Prostate gland (tissue), 2 donors: ENCODE measurements around the gene CUX1. TPM values are rescaled to one million over a fixed set of nuclear protein-coding genes. Genes with fewer than 3 reads are reported as not detected.
A peak's percentile ranks its signal among the peaks of the same experiment; 100 is the strongest.

Experiments used
- DNase-seq: peaks from one replicate; pipeline ENCODE4 v3.0.0-alpha.2; 2019; ENCODE audit warnings: low spot score
- H3K27ac ChIP-seq, 2 donors: fragments of 200-600 bp; sonication (generic); 2 replicates each; pipeline ENCODE4 v1.5.1; 2017 to 2019
- H3K27me3 ChIP-seq: fragments of 200-600 bp; sonication (generic); replicated peaks from 2 replicates; pipeline ENCODE4 v1.5.1; 2019; ENCODE audit not compliant: insufficient read depth
- H3K36me3 ChIP-seq, 2 donors: fragments of 200-600 bp; sonication (generic); 1 replicate in 1 of 2; 2 replicates in 1 of 2; pipeline versions ENCODE4 v1.5.1 to v1.8.1; 2017 to 2019
- H3K4me1 ChIP-seq: fragments of 200-600 bp; sonication (generic); replicated peaks from 2 replicates; pipeline ENCODE4 v1.5.1; 2019
- H3K4me3 ChIP-seq, 2 donors: fragments of 200-600 bp; sonication (generic); 2 replicates each; pipeline ENCODE4 v1.5.1; 2017 to 2019
- H3K9me3 ChIP-seq: fragments of 200-600 bp; sonication (generic); 2 replicates; pipeline ENCODE4 v1.5.1; 2017
- CTCF ChIP-seq, 4 experiments: fragments of 200-600 bp in 2 of 4; fragments of 450-650 bp in 2 of 4; sonication (generic) in 2 of 4; IDR thresholded peaks; 1 replicate in 3 of 4; 2 replicates in 1 of 4; pipeline ENCODE4 v1.5.1; 2016 to 2019; ENCODE audit warnings: antibody characterized with exemption in 4 of 4, mild to moderate bottlenecking in 2 of 4, moderate library complexity in 2 of 4
- POLR2A ChIP-seq: fragments of 450-650 bp; IDR thresholded peaks from one replicate; pipeline ENCODE4 v1.6.1; 2016; ENCODE audit warnings: antibody characterized with exemption, mild to moderate bottlenecking
- POLR2AphosphoS5 ChIP-seq: sonication (generic); formaldehyde crosslinking; IDR thresholded peaks from one replicate; pipeline ENCODE4 v1.6.1; 2017; ENCODE audit warnings: antibody characterized with exemption
- WGBS: methylation state at CpG from one replicate; pipeline ENCODE4 v1.1.5; 2018; 5-methylcytosine and 5-hydroxymethylcytosine counted together
- intact Hi-C: fragments of 100-400 bp; cut with DNase I; formaldehyde crosslinking; loops from one replicate; pipeline ENCODE4 v1.14.2; 2022
- total RNA-seq, 2 donors: library from RNA; depleted of rRNA; stranded (reverse); fragments of >200 nt; gene quantifications; one replicate each; pipeline ENCODE4 v1.1.0, GENCODE V29; 2016

CUX1 gene
- total RNA-seq, 2 donors from 2014 or later = 96.3 to 99.2 TPM

GRCh38 chr7:101954499-101954898 is 137.1 kb downstream of the CUX1 start:
- Histone ChIP-seq H3K27ac (no peak overlapping the region), H3K27me3 (no peaks in the 10 kb centered on the region), H3K36me3 (no peaks in the 10 kb centered on the region), H3K9me3 (no peaks in the 10 kb centered on the region), H3K4me3 (no peak overlapping the region), H3K4me1 (no peaks in the 10 kb centered on the region)
- 95% methylated on average over 5 of the region's 5 CpGs for WGBS
- DNase-seq = no peak
- intact Hi-C loops = no loop called here
- TF ChIP-seq POLR2A (no peak), CTCF (IDR thresholded peaks at IDR 0.05) (no peak), POLR2AphosphoS5 (no peak)

DNA sequence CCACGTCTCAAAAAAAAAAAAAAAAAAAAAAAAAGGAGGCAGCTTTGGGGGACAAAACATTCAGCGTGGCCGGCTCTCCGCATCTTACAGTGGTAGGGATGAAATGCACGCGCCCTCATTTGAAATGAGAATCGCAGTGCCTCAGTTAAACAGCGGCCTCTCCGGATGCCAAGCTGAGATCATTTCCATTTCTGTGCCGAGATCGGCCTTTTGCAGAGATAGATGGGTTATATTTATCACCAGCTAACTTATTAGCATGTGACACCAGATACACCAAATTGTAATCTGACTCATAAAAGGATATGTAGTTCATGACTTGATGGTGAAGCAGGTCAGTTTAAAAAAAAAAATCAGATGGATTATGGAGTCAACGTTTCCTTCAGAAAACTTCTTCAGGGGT is 138.7 kb downstream of the CUX1 start:
- Histone ChIP-seq H3K27ac (no peak overlapping the region), H3K27me3 (no peaks in the 10 kb centered on the region), H3K9me3 (no peaks in the 10 kb centered on the region), H3K4me3 (no peak overlapping the region), H3K4me1 (no peaks in the 10 kb centered on the region), H3K36me3 (no peaks in the 10 kb centered on the region)
- no peak for DNase-seq
- WGBS = 91% methylated on average over 12 of the region's 12 CpGs
- intact Hi-C loops = no loop called here
- TF ChIP-seq POLR2A = no peak
- no peak for TF ChIP-seq POLR2AphosphoS5
- TF ChIP-seq CTCF (IDR thresholded peaks at IDR 0.05) = no peak

GRCh38 chr7:101957744-101958525 is 140.5 kb downstream of the CUX1 start:
- H3K36me3 ChIP-seq = no peaks in the 10 kb centered on the region
- DNase-seq = no peak
- no peaks in the 10 kb centered on the region for H3K27me3 ChIP-seq
- no peak for TF ChIP-seq POLR2AphosphoS5
- no peaks in the 10 kb centered on the region for H3K4me1 ChIP-seq
- H3K4me3 ChIP-seq = no peak overlapping the region
- intact Hi-C loops = no loop called here
- WGBS = 81% methylated on average over 12 of the region's 12 CpGs
- no peak overlapping the region for H3K27ac ChIP-seq
- H3K9me3 ChIP-seq = no peaks in the 10 kb centered on the region

DNA sequence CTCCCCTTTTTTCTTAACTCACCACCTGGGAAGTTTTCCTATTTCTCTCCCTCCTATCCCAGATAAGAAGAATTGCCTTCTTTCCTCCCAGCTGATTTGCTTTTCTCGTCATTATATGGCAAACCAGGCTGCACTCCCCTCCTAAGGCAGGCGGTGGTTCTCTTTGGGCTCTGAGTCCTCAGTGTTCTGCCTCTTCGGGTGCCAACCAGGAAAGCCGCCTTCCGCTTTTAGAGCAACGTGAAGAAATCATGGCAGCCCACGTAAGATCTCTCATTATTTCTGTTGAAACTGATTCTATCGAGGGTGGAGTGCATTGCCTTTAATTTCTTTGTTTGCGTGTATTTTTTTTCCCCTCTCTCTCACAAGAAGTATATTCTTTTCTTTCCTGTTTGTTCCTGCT is 141.9 kb downstream of the CUX1 start:
- Histone ChIP-seq H3K4me3 (no peak overlapping the region), H3K4me1 (no peaks in the 10 kb centered on the region), H3K36me3 (no peaks in the 10 kb centered on the region), H3K27me3 (no peaks in the 10 kb centered on the region), H3K9me3 (no peaks in the 10 kb centered on the region), H3K27ac (peak overlapping the region in 1 of 2 donors; percentile 4)
- no peak for DNase-seq
- intact Hi-C loops = no loop called here
- 47% methylated on average over 9 of the region's 9 CpGs for WGBS
- TF ChIP-seq CTCF (IDR thresholded peaks at IDR 0.05) (no peak), POLR2AphosphoS5 (no peak), POLR2A (no peak)

- H3K36me3 ChIP-seq = no peaks in the 10 kb centered on the region
- no peaks in the 10 kb centered on the region for H3K9me3 ChIP-seq
- H3K27ac ChIP-seq = peak overlapping the region in 1 of 2 donors; percentile 4
- peak; percentile 32 for DNase-seq
- H3K4me3 ChIP-seq = no peak overlapping the region
- 62% methylated on average over 17 of the region's 17 CpGs for WGBS
- intact Hi-C loops = no loop called here
- TF ChIP-seq POLR2A (no peak), POLR2AphosphoS5 (peak; percentile 7)
- H3K4me1 ChIP-seq = no peaks in the 10 kb centered on the region
- H3K27me3 ChIP-seq = no peaks in the 10 kb centered on the region
Measured at GRCh38 chr7:101959829-101960228, 142.4 kb downstream of the CUX1 start.

GRCh38 chr7:101960323-101960722 is 142.9 kb downstream of the CUX1 start:
- Histone ChIP-seq H3K36me3 (no peaks in the 10 kb centered on the region), H3K9me3 (no peaks in the 10 kb centered on the region), H3K27me3 (no peaks in the 10 kb centered on the region), H3K4me3 (no peak overlapping the region), H3K27ac (no peak overlapping the region), H3K4me1 (no peaks in the 10 kb centered on the region)
- over 99% methylated on average over 4 of the region's 4 CpGs for WGBS
- no peak for TF ChIP-seq POLR2AphosphoS5
- TF ChIP-seq POLR2A = no peak
- no peak for TF ChIP-seq CTCF (IDR thresholded peaks at IDR 0.05)
- no peak for DNase-seq
- intact Hi-C loops = no loop called here
